Forelimb muscle (tissue), 1 donor: Measurements from ENCODE around the gene SMIM17. TPM values are rescaled to one million over a fixed set of nuclear protein-coding genes. Genes with fewer than 3 reads are reported as not detected.

Experiments used
- polyA plus RNA-seq: library from polyadenylated mRNA; unstranded; fragments of 120-200 nt; gene quantifications from one replicate; pipeline ENCODE4 v1.2.1, GENCODE V29; 2013; ENCODE audit not compliant: insufficient read length

Gene SMIM17
- polyA plus RNA-seq, 1 donor = 1.7 TPM

Other genes starting within 250 kb of the SMIM17 start
- 6.9 TPM for gene ZNF582, start 249.6 kb upstream of the SMIM17 start, polyA plus RNA-seq
- gene ZNF583, start 238.8 kb upstream of the SMIM17 start, polyA plus RNA-seq = 6.2 TPM
- gene ZNF667, start 165.8 kb upstream of the SMIM17 start, polyA plus RNA-seq = 11.3 TPM
- 16.0 TPM for gene ZNF471, start 135.3 kb upstream of the SMIM17 start, polyA plus RNA-seq
- gene ZFP28, start 104.2 kb upstream of the SMIM17 start, polyA plus RNA-seq = 11.1 TPM
- gene ZNF470, start 75.7 kb upstream of the SMIM17 start, polyA plus RNA-seq = 4.6 TPM
- gene ZNF71, start 47.9 kb upstream of the SMIM17 start, polyA plus RNA-seq = 6.9 TPM
- 1.9 TPM for gene ZNF835, start 28.6 kb downstream of the SMIM17 start, polyA plus RNA-seq
- gene PEG3, start 197.6 kb downstream of the SMIM17 start, polyA plus RNA-seq = 242 TPM
- 5.2 TPM for gene ZIM2, start 197.6 kb downstream of the SMIM17 start, polyA plus RNA-seq